Activated naive CD4-positive, alpha-beta T cell treated with anti-CD3 and anti-CD28 coated beads, Interleukin-2, amount 50 U/mL, for 16 hours (primary cell): ENCODE measurements around the gene COQ8B.
"Not testable (repeated sequence)": the region's sequence is repeated elsewhere in the genome, so short reads cannot be mapped to it uniquely, and the experiment has no call there.

Experiments used
- DNase-seq: peaks from one replicate; pipeline ENCODE4 v3.0.0-alpha.2; 2020

Gene COQ8B

GRCh38 chr19:40663695-40664692 lies 52.7 kb downstream of the COQ8B start:
- DNase-seq = no peak

DNA sequence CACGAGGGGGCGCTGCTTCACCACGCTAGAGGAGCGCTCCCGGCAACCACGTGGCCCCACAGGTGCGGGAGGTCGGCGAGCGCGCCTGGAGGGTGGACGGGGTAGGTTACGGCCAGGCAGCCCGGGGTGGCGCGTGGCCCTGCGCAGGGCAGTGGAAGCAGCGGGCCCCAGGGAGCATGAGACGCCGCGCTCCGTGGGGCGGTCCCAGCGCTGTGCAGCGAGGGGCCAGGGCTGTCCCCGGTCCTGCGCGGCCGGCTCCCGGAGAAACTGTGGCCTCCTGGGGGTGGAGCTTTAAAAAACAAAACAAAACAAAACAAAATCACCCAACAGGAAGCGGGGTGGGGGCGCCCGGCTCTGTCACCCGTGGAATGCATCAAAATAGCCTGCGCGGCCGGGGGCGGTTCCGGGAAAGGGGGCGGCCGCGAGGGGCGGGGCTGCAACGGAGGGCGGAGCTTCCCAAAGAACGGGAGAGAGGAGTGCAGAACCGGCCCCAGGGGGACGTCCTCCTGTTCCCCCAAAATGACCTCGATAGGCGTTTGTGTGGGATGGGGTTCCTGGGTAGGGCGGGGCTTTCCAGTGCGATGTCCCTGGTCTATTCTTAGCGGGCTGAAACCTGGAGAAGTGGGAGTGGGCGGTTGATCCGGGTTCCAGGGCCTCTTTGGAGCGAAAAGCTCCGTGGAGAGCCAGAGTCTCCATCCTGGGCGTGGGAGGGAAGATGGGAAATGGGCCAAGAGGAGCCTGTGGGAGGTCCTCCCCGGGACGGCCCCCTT lies 53.6 kb downstream of the COQ8B start:
- DNase-seq = peak; percentile 93

DNA sequence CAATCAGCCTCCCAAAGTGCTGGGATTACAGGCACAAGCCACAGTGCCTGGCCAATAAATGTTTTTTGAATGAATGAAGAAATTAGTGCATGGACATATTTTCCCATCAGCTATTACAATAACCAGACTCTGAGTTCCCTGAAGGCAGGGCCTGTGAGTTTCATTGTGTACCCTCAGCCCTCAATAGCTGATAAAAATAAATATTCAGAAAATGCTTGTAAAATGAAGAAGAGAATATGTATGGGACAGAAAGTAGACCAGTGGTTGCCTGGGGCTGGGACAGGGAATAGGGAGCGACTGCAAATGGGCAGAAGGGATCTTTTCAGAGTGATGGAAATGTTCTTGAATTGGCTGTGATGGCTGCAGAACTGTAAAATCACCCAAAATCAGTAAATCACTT lies 55.1 kb downstream of the COQ8B start:
- DNase-seq = no peak

GRCh38 chr19:40659566-40659965 lies 57.1 kb downstream of the COQ8B start:
- DNase-seq = no peak

GRCh38 chr19:40659116-40659515 lies 57.6 kb downstream of the COQ8B start:
- DNase-seq = no peak

DNA sequence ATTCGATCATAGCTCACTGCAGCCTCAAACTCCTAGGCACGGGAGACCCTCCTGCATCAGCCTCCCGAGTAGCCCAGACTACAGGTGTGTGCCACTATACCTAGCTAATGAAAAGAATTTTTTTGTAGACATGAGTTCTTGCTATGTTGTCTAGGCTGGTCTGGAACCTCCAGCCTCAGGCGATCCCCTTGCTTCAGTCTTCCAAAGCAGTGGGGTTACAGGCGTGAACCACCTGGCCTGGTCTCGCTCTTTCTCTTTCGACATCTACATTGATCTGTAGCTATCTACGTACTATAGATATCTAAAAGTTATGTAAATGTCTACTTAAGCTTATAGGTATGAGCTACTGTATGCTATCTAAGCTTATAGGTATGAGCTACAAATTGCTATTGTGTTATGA lies 58.7 kb downstream of the COQ8B start:
- no peak for DNase-seq

DNA sequence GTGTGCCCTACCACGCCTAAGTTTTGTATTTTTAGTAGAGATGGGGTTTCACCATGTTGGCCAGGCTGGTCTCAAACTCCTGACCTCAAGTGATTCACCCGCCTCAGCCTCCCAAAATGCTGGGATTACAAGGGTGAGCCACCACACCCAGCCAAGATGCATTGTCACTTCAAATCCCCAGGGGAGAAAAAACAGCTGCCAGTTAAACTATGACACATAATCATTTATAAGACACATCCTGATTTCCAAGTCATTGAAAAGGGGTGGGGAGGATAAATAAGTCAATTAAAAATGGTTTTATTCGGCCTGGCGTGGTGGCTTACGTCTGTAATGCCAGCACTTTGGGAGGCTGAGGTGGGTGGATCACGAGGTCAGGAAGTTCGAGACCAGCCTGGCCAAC lies 61.0 kb downstream of the COQ8B start:
- not testable (repeated sequence) for DNase-seq

- not testable (repeated sequence) for DNase-seq
Observed at GRCh38 chr19:40652303-40652702, 64.4 kb downstream of the COQ8B start.

GRCh38 chr19:40650749-40651305 lies 65.9 kb downstream of the COQ8B start:
- DNase-seq = no peak

- not testable (repeated sequence) for DNase-seq
Observed at GRCh38 chr19:40649903-40650675, 66.6 kb downstream of the COQ8B start.

DNA sequence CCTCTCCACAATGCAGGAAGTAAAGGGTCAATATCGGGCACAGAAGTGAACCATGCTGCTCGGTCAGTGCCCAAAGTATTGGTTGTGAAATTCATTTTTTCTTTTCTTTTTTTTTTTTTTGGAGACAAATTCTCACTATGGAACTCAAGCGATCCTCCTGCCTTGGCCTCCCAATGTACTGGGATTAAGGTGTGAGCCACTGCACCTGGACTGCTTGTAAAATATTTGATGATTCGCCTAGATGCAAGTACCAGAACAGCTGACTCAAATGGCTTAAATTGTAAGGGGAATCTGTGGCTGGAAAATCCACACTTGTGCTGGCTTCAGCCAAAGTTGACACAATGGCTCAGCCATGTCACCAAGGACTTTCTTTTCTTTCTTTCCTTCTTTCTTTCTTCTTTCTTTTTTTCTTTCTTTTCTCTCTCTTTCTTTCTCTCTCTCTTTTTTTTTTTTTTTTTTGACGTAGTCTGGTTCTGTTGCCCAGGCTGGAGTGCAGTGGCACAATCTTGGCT lies 69.9 kb downstream of the COQ8B start:
- no peak for DNase-seq

- no peak for DNase-seq
Observed at GRCh38 chr19:40642757-40643305, 73.9 kb downstream of the COQ8B start.

DNA sequence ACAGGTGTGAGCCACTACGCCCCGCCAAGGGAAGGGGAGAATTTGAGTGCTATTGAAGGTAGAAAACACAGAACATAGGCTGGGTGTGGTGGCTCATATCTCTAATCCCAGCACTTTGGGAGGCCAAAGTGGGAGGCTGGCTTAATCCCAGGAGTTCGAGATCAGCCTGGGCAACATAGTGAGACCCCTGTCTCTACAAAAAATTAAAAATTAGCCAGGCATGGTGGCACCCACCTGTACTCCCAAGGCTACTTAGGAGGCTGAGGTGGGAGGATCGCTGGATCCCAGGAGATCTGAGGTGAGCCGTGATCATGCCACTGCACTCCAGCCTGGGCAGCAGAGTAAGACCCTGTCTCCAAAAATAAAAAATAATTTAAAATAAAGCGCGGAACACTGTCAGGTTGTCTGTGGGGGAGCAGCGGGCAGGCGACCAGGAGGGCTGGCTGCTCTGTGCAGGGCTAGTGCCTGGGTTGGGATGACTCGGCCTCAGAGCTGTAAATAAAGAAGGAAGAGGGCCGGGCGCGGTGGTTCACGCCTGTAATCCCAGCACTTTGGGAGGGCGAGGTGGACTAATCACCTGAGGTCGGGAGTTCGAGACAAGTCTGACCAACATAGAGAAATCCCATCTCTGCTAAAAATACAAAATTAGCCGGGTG lies 74.5 kb downstream of the COQ8B start:
- DNase-seq = no peak
